Testis (tissue), 2 donors: ENCODE data around the gene MAN1B1.

ENCODE experiments used
- POLR2A ChIP-seq: fragments of 450-650 bp; IDR thresholded peaks from one replicate; pipeline ENCODE4 v1.6.1; 2017; ENCODE audit warnings: antibody characterized with exemption, mild to moderate bottlenecking, moderate library complexity
- TF ChIP-seq, protein P1 (sequence below), 3 experiments: fragments of 450-650 bp in 2 of 3; fragments of 200-600 bp in 1 of 3; sonication (generic) in 1 of 3; IDR thresholded peaks; one replicate each; pipeline ENCODE4 v1.5.1; 2016 to 2019; ENCODE audit warnings: antibody characterized with exemption in 3 of 3, mild to moderate bottlenecking in 2 of 3, moderate library complexity in 1 of 3

DNA sequence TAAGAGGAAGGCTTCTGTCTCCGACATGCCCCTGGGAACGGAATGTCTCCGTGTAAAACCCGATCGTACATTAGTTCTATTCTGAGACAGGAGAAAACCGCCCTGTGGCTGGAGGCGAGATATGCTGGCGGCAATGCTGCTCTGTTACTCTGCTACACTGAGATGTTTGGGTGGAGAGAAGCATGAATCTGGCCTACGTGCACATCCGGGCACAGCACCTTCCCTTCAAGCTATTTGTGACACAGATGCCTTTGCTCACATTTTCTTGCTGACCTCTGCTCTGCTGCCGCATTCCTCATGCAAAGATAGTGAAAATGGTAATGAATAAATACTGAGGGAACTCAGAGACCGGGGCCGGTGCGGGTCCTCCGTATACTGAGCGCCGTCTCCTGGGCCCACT, 29.9 kb downstream of the MAN1B1 start:
- TF ChIP-seq, protein P1, sequence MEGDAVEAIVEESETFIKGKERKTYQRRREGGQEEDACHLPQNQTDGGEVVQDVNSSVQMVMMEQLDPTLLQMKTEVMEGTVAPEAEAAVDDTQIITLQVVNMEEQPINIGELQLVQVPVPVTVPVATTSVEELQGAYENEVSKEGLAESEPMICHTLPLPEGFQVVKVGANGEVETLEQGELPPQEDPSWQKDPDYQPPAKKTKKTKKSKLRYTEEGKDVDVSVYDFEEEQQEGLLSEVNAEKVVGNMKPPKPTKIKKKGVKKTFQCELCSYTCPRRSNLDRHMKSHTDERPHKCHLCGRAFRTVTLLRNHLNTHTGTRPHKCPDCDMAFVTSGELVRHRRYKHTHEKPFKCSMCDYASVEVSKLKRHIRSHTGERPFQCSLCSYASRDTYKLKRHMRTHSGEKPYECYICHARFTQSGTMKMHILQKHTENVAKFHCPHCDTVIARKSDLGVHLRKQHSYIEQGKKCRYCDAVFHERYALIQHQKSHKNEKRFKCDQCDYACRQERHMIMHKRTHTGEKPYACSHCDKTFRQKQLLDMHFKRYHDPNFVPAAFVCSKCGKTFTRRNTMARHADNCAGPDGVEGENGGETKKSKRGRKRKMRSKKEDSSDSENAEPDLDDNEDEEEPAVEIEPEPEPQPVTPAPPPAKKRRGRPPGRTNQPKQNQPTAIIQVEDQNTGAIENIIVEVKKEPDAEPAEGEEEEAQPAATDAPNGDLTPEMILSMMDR (IDR thresholded peaks at IDR 0.05), result no peak
- TF ChIP-seq POLR2A, result no peak
